Erythroblast (primary cell): ENCODE results near the gene PLXNB2.

ENCODE experiments used
- DNase-seq, 2 experiments: peaks; one replicate each; lab custom pipeline; 2025; lab: John Stamatoyannopoulos, UW
- GATA1 ChIP-seq: IDR thresholded peaks from 2 replicates; pipeline ENCODE4 v1.6.1; 2011; ENCODE audit warnings: low read depth, mild to moderate bottlenecking, control low read depth, low read length, moderate library complexity
- POLR2A ChIP-seq: IDR thresholded peaks from 2 replicates; pipeline ENCODE4 v1.6.1; 2011; ENCODE audit warnings: mild to moderate bottlenecking, low read length

The PLXNB2 gene

GRCh38 chr22:50318698-50319411 lies 11.4 kb upstream of the PLXNB2 start:
- TF ChIP-seq POLR2A = no peak
- TF ChIP-seq GATA1 = no peak
- DNase-seq = no peak

- no peak for TF ChIP-seq GATA1
- TF ChIP-seq POLR2A = no peak
- DNase-seq = no peak
These were observed 10.9 kb upstream of the PLXNB2 start for GRCh38 chr22:50318356-50318697.

GRCh38 chr22:50317674-50318073 lies 10.2 kb upstream of the PLXNB2 start:
- TF ChIP-seq POLR2A (no peak), GATA1 (no peak)
- DNase-seq = no peak

- no peak for TF ChIP-seq POLR2A
- no peak for TF ChIP-seq GATA1
- DNase-seq = no peak
These were observed 9.7 kb upstream of the PLXNB2 start for GRCh38 chr22:50317178-50317577.

GRCh38 chr22:50316114-50317065 lies 8.9 kb upstream of the PLXNB2 start:
- TF ChIP-seq GATA1 (no peak), POLR2A (no peak)
- DNase-seq = no peak

GRCh38 chr22:50315289-50316113 lies 8.1 kb upstream of the PLXNB2 start:
- TF ChIP-seq POLR2A (no peak), GATA1 (no peak)
- no peak for DNase-seq

- TF ChIP-seq POLR2A = no peak
- no peak for TF ChIP-seq GATA1
- DNase-seq = peak; percentile 47 to 50
These were observed 7.2 kb upstream of the PLXNB2 start for GRCh38 chr22:50314455-50315288.

- no peak for DNase-seq
- no peak for TF ChIP-seq POLR2A
- TF ChIP-seq GATA1 = no peak
These were observed 6.6 kb upstream of the PLXNB2 start for GRCh38 chr22:50314081-50314454.

- TF ChIP-seq POLR2A (no peak), GATA1 (no peak)
- DNase-seq = no peak
These were observed 6.2 kb upstream of the PLXNB2 start for GRCh38 chr22:50313600-50313999.

- TF ChIP-seq GATA1 (no peak), POLR2A (no peak)
- no peak for DNase-seq
These were observed 5.6 kb upstream of the PLXNB2 start for GRCh38 chr22:50313021-50313420.

GRCh38 chr22:50312371-50312770 lies 4.9 kb upstream of the PLXNB2 start:
- TF ChIP-seq POLR2A = no peak
- no peak for TF ChIP-seq GATA1
- DNase-seq = no peak

- no peak for DNase-seq
- no peak for TF ChIP-seq POLR2A
- no peak for TF ChIP-seq GATA1
These were observed 4.3 kb upstream of the PLXNB2 start for GRCh38 chr22:50311606-50312351.
